K562 (cell line): ENCODE results near the gene KRTAP4-8. TPM values are rescaled to one million over a fixed set of nuclear protein-coding genes. Genes with fewer than 3 reads are reported as not detected.

Experiments
- BCOR ChIP-seq: fragments of 450-650 bp; IDR thresholded peaks from 2 replicates; pipeline ENCODE4 v1.6.1; 2016
- MED1 ChIP-seq: sonication (generic); formaldehyde crosslinking; IDR thresholded peaks from 2 replicates; pipeline ENCODE4 v1.8.1; 2023; ENCODE audit warnings: missing genetic modification reagents, borderline replicate concordance
- NKRF ChIP-seq: fragments of 450-650 bp; IDR thresholded peaks from 2 replicates; pipeline ENCODE4 v1.6.1; 2016; ENCODE audit warnings: borderline replicate concordance
- SNAPC5 ChIP-seq: fragments of 250-450 bp; sonication (Bioruptor Pico); IDR thresholded peaks from 2 replicates; pipeline ENCODE4 v1.8.0; 2021; ENCODE audit warnings: moderate library complexity, mild to moderate bottlenecking, inconsistent platforms
- TSC22D4 ChIP-seq: fragments of 450-650 bp; IDR thresholded peaks from 2 replicates; pipeline ENCODE4 v1.6.1; 2016; ENCODE audit warnings: missing genetic modification characterization, missing biosample characterization, control low read depth
- ZC3H11A ChIP-seq: IDR thresholded peaks from 2 replicates; pipeline ENCODE4 v1.6.1; 2012; ENCODE audit warnings: low read depth, low read length, improper control_type of control experiment
- ZNF407 ChIP-seq: fragments of 450-650 bp; IDR thresholded peaks from 2 replicates; pipeline ENCODE4 v1.6.1; 2016; ENCODE audit warnings: low read depth
- polyA plus RNA-seq, 8 experiments: library from polyadenylated mRNA; depleted of rRNA in 4 of 8; stranded (reverse) in 5 of 8; unstranded in 3 of 8; fragments of >200 nt; fragmentation: Nextera tagmentation in 2 of 8; fragmentation: Illumina TruSeq in 1 of 8; extraction: Ambion mirVana in 2 of 8; extraction: Trizol in 1 of 8; gene quantifications; 2 replicates each; pipeline versions ENCODE4 v1.2.1 to v1.2.3, GENCODE V29; 2011 to 2014; ENCODE audit warnings: inconsistent platforms in 1 of 8, missing spikeins in 1 of 8
- total RNA-seq, 7 experiments: library from RNA; depleted of rRNA in 6 of 7; stranded (reverse); fragments of >200 nt in 6 of 7; fragmentation: Illumina TruSeq in 2 of 7; extraction: Trizol in 2 of 7; gene quantifications; 2 replicates each; pipeline versions ENCODE4 v1.2.1 to v1.2.3, GENCODE V29; 2011 to 2021; ENCODE audit warnings: low replicate concordance in 1 of 7

Gene KRTAP4-8
- total and polyA plus RNA-seq, 9 of the 15 experiments (the other 6 are each of a cell fraction or from before 2014, with no cell fraction given) = not detected

GRCh38 chr17:41052566-41052965, 45.4 kb downstream of the KRTAP4-8 start (continued):
- no peak for TF ChIP-seq ZNF407
- no peak for TF ChIP-seq TSC22D4 (tag)
- no peak for TF ChIP-seq NKRF
- TF ChIP-seq ZC3H11A = no peak
- no peak for TF ChIP-seq BCOR
- TF ChIP-seq SNAPC5 (CRISPR knock-in tag) = no peak
- TF ChIP-seq MED1 (CRISPR knock-in tag) = no peak
